HG03460 (cell line): ENCODE data around the gene PCLO.

Experiments used
- ATAC-seq: cut with Tn5 transposase; IDR thresholded peaks from one replicate; pipeline ENCODE4 v1.9.1; 2021; ENCODE audit not compliant: unreplicated experiment

PCLO gene

GRCh38 chr7:83162402-83163256 lies at the start of gene PCLO:
Gene PCLO, minus strand, starts transcription at chr7:83162884. Its CDS starts 292 bp downstream, at chr7:83162592.
- peak; percentile 98 for ATAC-seq

- ATAC-seq, result no peak
These were observed 49.0 kb upstream of the PCLO start for GRCh38 chr7:83211685-83212084.

- no peak for ATAC-seq
These were observed 47.8 kb upstream of the PCLO start for GRCh38 chr7:83210479-83210878.

- ATAC-seq, result no peak
These were observed 42.0 kb upstream of the PCLO start for GRCh38 chr7:83204715-83205114.

GRCh38 chr7:83201355-83201754 lies 38.7 kb upstream of the PCLO start:
- ATAC-seq, result no peak

GRCh38 chr7:83190659-83191389 lies 28.1 kb upstream of the PCLO start:
- ATAC-seq, result no peak

GRCh38 chr7:83178796-83179195 lies 16.1 kb upstream of the PCLO start:
- no peak for ATAC-seq

- no peak for ATAC-seq
These were observed 15.4 kb upstream of the PCLO start for GRCh38 chr7:83178066-83178465.

GRCh38 chr7:83173664-83174063 lies 11.0 kb upstream of the PCLO start:
- no peak for ATAC-seq

- ATAC-seq, result no peak
These were observed 4.1 kb upstream of the PCLO start for GRCh38 chr7:83166781-83167180.

- peak; percentile 8 for ATAC-seq
These were observed 734 bp downstream of the PCLO start for GRCh38 chr7:83161899-83162401.

- no peak for ATAC-seq
These were observed 1.5 kb downstream of the PCLO start for GRCh38 chr7:83161186-83161585.

GRCh38 chr7:83159731-83160130 lies 3.0 kb downstream of the PCLO start:
- ATAC-seq, result no peak

GRCh38 chr7:83156006-83156405 lies 6.7 kb downstream of the PCLO start:
- no peak for ATAC-seq

GRCh38 chr7:83155407-83155806 lies 7.3 kb downstream of the PCLO start:
- ATAC-seq, result no peak

- ATAC-seq, result no peak
These were observed 9.3 kb downstream of the PCLO start for GRCh38 chr7:83153419-83153818.

- ATAC-seq, result no peak
These were observed 12.4 kb downstream of the PCLO start for GRCh38 chr7:83150310-83150709.

- no peak for ATAC-seq
These were observed 13.2 kb downstream of the PCLO start for GRCh38 chr7:83149466-83149865.

- no peak for ATAC-seq
These were observed 13.9 kb downstream of the PCLO start for GRCh38 chr7:83148776-83149175.

GRCh38 chr7:83143107-83143506 lies 19.6 kb downstream of the PCLO start:
- no peak for ATAC-seq

- no peak for ATAC-seq
These were observed 20.3 kb downstream of the PCLO start for GRCh38 chr7:83142365-83142764.

- no peak for ATAC-seq
These were observed 20.8 kb downstream of the PCLO start for GRCh38 chr7:83141927-83142326.
